Measurements from ENCODE around the gene CADM1. TPM values are rescaled to one million over a fixed set of nuclear protein-coding genes. Genes with fewer than 3 reads are reported as not detected.

The CADM1 gene
- total RNA-seq, 1 experiment from 2014 or later: not detected

DNA sequence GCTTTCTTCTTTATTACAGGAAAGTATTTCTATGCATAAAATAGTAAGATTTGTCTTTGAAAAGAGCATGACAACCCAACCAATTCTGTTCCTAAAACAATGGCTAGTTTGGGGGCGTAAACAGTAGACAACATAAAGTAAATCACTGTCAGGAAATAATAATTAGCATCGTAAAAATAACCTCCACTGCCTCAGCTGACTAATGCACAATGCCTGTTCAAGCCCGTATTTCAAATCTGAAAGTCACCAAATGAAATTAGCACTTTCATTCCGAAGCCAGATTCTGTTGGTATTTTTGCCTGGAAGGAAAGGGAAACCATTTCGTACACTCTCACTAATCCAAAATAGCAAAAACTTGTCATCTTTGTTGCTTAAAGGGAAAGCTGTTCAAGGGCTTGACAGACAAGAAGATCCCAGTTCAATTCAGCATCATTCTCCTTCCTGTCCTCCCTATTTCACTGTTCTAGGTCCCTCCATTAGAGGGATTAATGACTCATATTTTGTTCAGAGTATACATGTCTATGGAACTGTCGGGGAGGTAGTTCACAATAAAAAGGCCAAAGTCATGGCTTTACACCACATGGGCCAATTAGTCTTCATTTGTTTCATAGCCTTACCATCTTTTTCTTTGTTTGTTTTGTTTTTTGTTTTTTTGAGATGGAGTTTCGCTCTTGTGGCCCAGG lies 154.7 kb downstream of the CADM1 start:
- BruUV-seq (replicated peaks): no TSS peak
- TF ChIP-seq, protein P1, sequence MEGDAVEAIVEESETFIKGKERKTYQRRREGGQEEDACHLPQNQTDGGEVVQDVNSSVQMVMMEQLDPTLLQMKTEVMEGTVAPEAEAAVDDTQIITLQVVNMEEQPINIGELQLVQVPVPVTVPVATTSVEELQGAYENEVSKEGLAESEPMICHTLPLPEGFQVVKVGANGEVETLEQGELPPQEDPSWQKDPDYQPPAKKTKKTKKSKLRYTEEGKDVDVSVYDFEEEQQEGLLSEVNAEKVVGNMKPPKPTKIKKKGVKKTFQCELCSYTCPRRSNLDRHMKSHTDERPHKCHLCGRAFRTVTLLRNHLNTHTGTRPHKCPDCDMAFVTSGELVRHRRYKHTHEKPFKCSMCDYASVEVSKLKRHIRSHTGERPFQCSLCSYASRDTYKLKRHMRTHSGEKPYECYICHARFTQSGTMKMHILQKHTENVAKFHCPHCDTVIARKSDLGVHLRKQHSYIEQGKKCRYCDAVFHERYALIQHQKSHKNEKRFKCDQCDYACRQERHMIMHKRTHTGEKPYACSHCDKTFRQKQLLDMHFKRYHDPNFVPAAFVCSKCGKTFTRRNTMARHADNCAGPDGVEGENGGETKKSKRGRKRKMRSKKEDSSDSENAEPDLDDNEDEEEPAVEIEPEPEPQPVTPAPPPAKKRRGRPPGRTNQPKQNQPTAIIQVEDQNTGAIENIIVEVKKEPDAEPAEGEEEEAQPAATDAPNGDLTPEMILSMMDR (IDR thresholded peaks at IDR 0.05; ENCODE audit: unreplicated experiment): no peak
- ChIA-PET CTCF (interaction anchor here (1.0 to 1.1 kb wide), 2 partner anchors 16 to 25 kb away, joined by 4 read pairs; no protein-coding TSS in a partner anchor), POLR2A (no interaction called here)
- no peaks in the 10 kb centered on the region for H3K4me1 Mint-ChIP-seq (ENCODE audit: insufficient read depth, unreplicated experiment)
- intact Hi-C loops (cut with micrococcal nuclease): no loop called here
- peaks cover 65% of the 10 kb centered on the region for H3K27me3 Mint-ChIP-seq (ENCODE audit: insufficient read depth, unreplicated experiment)
- H3K4me3 Mint-ChIP-seq (ENCODE audit: unreplicated experiment): no peak overlapping the region
- no peaks in the 10 kb centered on the region for H3K36me3 Mint-ChIP-seq (ENCODE audit: insufficient read depth, unreplicated experiment)
- no peak for DNase-seq (ENCODE audit: unreplicated experiment)
- no peak overlapping the region for H3K27ac Mint-ChIP-seq (ENCODE audit: low read depth, unreplicated experiment)
- no peaks in the 10 kb centered on the region for H3K9me3 Mint-ChIP-seq (ENCODE audit: unreplicated experiment)

DNA sequence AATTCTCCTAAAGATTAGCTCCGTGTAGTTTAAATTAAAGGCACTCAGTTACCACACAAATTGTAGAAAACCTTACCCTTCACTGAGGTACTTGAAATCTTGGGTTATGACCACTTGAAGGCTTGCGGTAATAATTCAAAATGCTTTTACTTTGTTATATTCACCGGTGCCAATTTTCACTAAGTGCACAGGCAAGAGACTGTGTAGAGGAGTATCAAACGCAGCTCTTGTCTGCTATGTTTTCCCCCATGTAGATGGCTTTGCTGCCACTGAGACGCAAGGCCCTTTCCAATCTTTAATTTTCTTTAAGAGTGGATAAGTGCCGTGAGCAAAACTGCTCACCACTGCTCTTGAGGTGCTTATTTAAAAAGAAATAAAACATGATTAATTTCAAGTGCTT lies 155.8 kb downstream of the CADM1 start:
- TF ChIP-seq, protein P1 (IDR thresholded peaks at IDR 0.05; ENCODE audit: unreplicated experiment): no peak
- ChIA-PET CTCF (interaction anchor here (0.7 kb wide), 1 partner anchor 867 kb away, joined by 3 read pairs; no protein-coding TSS in a partner anchor), POLR2A (no interaction called here)
- BruUV-seq (replicated peaks): no TSS peak
- Mint-ChIP-seq H3K4me3 (ENCODE audit: unreplicated experiment) (no peak overlapping the region), H3K36me3 (ENCODE audit: insufficient read depth, unreplicated experiment) (no peaks in the 10 kb centered on the region), H3K27ac (ENCODE audit: low read depth, unreplicated experiment) (no peak overlapping the region), H3K27me3 (ENCODE audit: insufficient read depth, unreplicated experiment) (peaks cover 63% of the 10 kb centered on the region), H3K4me1 (ENCODE audit: insufficient read depth, unreplicated experiment) (no peaks in the 10 kb centered on the region), H3K9me3 (ENCODE audit: unreplicated experiment) (no peaks in the 10 kb centered on the region)
- no peak for DNase-seq (ENCODE audit: unreplicated experiment)
- intact Hi-C loops (cut with micrococcal nuclease): no loop called here

DNA sequence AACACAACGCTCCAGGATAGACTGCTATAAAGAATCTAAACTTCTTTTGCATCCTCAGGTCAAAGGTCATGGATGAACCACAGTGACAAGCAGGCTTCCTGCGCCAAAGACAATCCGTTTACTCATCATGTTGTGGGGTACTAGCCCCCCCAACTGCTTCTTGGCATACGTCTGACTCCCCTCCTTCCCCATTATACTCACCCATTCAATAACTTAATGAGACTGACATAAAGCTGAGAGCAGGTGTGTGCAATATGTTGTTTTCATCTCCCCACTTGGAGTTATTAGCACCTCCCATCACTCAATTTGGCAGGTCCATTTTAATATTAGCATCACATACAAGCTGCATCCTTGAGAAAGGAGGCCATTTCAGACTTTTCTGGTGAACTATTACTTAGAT lies 157.1 kb downstream of the CADM1 start:
- peaks cover 56% of the 10 kb centered on the region for H3K27me3 Mint-ChIP-seq (ENCODE audit: insufficient read depth, unreplicated experiment)
- CTCF ChIA-PET: interaction anchor here (0.6 kb wide), 1 partner anchor 12 kb away, joined by 3 read pairs; no protein-coding TSS in a partner anchor
- POLR2A ChIA-PET: no interaction called here
- TF ChIP-seq, protein P1 (IDR thresholded peaks at IDR 0.05; ENCODE audit: unreplicated experiment): no peak
- no peak for DNase-seq (ENCODE audit: unreplicated experiment)
- BruUV-seq (replicated peaks): no TSS peak
- no peaks in the 10 kb centered on the region for H3K4me1 Mint-ChIP-seq (ENCODE audit: insufficient read depth, unreplicated experiment)
- no peak overlapping the region for H3K4me3 Mint-ChIP-seq (ENCODE audit: unreplicated experiment)
- H3K27ac Mint-ChIP-seq (ENCODE audit: low read depth, unreplicated experiment): no peak overlapping the region
- intact Hi-C loops (cut with micrococcal nuclease): no loop called here
- no peaks in the 10 kb centered on the region for H3K36me3 Mint-ChIP-seq (ENCODE audit: insufficient read depth, unreplicated experiment)
- H3K9me3 Mint-ChIP-seq (ENCODE audit: unreplicated experiment): no peaks in the 10 kb centered on the region

DNA sequence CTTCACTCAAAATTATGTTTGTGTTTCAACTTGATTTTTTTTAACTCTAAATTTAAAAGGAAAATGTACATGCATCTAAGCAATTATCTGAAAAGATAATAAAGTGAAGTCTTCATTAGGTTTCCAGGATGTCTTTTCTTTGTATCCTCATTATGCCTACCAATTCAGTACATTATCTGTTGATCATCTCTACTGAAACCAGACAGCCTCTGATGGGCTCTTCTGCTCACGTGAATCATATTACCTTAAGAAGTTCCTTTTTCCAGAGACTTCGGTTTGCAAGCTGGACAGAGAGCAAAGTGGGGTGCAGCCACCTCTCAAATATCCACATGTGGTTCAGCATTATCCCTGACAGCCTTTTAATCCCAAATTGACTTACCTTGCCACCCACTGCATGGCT lies 158.4 kb downstream of the CADM1 start:
- H3K4me1 Mint-ChIP-seq (ENCODE audit: insufficient read depth, unreplicated experiment): no peaks in the 10 kb centered on the region
- no peaks in the 10 kb centered on the region for H3K9me3 Mint-ChIP-seq (ENCODE audit: unreplicated experiment)
- H3K4me3 Mint-ChIP-seq (ENCODE audit: unreplicated experiment): no peak overlapping the region
- intact Hi-C loops (cut with micrococcal nuclease): no loop called here
- H3K27me3 Mint-ChIP-seq (ENCODE audit: insufficient read depth, unreplicated experiment): peaks cover 43% of the 10 kb centered on the region
- BruUV-seq (replicated peaks): no TSS peak
- TF ChIP-seq, protein P1 (IDR thresholded peaks at IDR 0.05; ENCODE audit: unreplicated experiment): no peak
- no peaks in the 10 kb centered on the region for H3K36me3 Mint-ChIP-seq (ENCODE audit: insufficient read depth, unreplicated experiment)
- ChIA-PET CTCF (no interaction called here), POLR2A (no interaction called here)
- no peak for DNase-seq (ENCODE audit: unreplicated experiment)
- H3K27ac Mint-ChIP-seq (ENCODE audit: low read depth, unreplicated experiment): no peak overlapping the region
